AG09309 (cell line): ENCODE measurements around the gene TSG101.

Source experiments
- DNase-seq: peaks from one replicate; pipeline ENCODE4 v3.0.0-alpha.2; 2010; ENCODE audit warnings: low read depth
- H3K4me3 ChIP-seq: 2 replicates; pipeline ENCODE4 v1.5.1; 2011; ENCODE audit warnings: mild to moderate bottlenecking, low read depth, low read length, moderate library complexity; ENCODE audit not compliant: control insufficient read depth
- CTCF ChIP-seq: IDR thresholded peaks from 2 replicates; pipeline ENCODE4 v1.5.1; 2011; ENCODE audit warnings: mild to moderate bottlenecking, low read depth, low read length, inconsistent platforms; ENCODE audit not compliant: insufficient read depth, control insufficient read depth; ENCODE audit errors: missing control alignments

TSG101 gene

GRCh38 chr11:18468961-18469360 lies 57.8 kb downstream of the TSG101 start:
- H3K4me3 ChIP-seq: no peak overlapping the region
- no peak for TF ChIP-seq CTCF
- no peak for DNase-seq

DNA sequence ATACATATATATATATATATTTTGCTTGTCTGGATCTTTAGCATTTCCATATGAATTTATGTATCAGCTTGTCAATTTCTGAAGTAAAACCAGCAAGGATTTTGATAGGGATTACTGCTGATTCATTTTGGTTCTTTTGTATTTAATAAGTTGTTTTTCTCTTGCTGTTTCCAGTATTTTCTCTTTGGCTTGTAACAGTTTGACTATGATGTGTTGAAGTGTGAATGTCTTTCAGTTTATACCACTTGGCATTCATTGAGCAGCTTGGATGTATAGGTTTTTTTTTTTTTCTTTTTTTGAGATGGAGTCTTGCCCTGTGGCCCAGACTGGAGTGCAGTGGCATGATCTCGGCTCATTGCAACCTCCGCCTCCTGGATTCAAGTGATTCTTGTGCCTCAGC lies 58.7 kb downstream of the TSG101 start:
- DNase-seq: no peak
- no peak overlapping the region for H3K4me3 ChIP-seq
- TF ChIP-seq CTCF: no peak

- no peak overlapping the region for H3K4me3 ChIP-seq
- DNase-seq: no peak
- no peak for TF ChIP-seq CTCF
Observed at GRCh38 chr11:18466402-18466801, 60.3 kb downstream of the TSG101 start.

GRCh38 chr11:18463439-18463838 lies 63.3 kb downstream of the TSG101 start:
- no peak overlapping the region for H3K4me3 ChIP-seq
- no peak for TF ChIP-seq CTCF
- no peak for DNase-seq

GRCh38 chr11:18461909-18462308 lies 64.8 kb downstream of the TSG101 start:
- H3K4me3 ChIP-seq: no peak overlapping the region
- DNase-seq: no peak
- TF ChIP-seq CTCF: no peak

- no peak for DNase-seq
- no peak overlapping the region for H3K4me3 ChIP-seq
- TF ChIP-seq CTCF: no peak
Observed at GRCh38 chr11:18459634-18460033, 67.1 kb downstream of the TSG101 start.

DNA sequence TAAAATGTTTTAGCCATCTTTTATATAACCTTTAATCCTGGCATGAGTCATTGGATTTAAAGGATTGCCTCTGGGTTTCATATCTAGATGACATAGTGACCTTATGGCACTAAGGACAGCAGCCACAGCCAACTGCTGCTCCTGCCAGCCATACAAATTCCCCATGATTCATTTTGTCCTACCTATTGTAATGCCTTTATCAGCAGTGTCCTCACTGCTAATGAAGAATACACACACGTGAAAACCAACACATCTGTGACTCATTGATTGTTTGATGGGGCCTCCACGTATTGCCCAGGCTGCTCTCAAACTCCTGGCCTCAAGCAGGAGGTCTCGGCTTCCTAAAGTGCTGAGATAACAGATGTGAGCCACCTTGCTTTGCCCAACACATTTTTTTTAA lies 69.3 kb downstream of the TSG101 start:
- TF ChIP-seq CTCF: no peak
- H3K4me3 ChIP-seq: no peak overlapping the region

More for the DNA sequence above, 69.3 kb downstream of the TSG101 start:
- DNase-seq: no peak
